KMS-11 (cell line): Measurements from ENCODE around the gene EVI5L.

ENCODE experiments used
- H2AFZ ChIP-seq: fragments of 200-600 bp; sonication (generic); 2 replicates; pipeline ENCODE4 v1.6.1; 2016; ENCODE audit warnings: antibody characterized with exemption, mixed run types, low read depth
- H3K27ac ChIP-seq: fragments of 200-600 bp; sonication (generic); 2 replicates; pipeline ENCODE4 v1.6.1; 2016; ENCODE audit warnings: mild to moderate bottlenecking, mixed run types
- H3K27me3 ChIP-seq: fragments of 200-600 bp; sonication (generic); 2 replicates; pipeline ENCODE4 v1.6.1; 2017; ENCODE audit warnings: mild to moderate bottlenecking, low read depth, mixed run types, moderate library complexity; ENCODE audit not compliant: insufficient read depth
- H3K36me3 ChIP-seq: fragments of 200-600 bp; sonication (generic); 2 replicates; pipeline ENCODE4 v1.6.1; 2017; ENCODE audit warnings: mild to moderate bottlenecking, mixed run types; ENCODE audit not compliant: insufficient read depth
- H3K4me1 ChIP-seq: fragments of 200-600 bp; sonication (generic); 2 replicates; pipeline ENCODE4 v1.6.1; 2016; ENCODE audit warnings: mild to moderate bottlenecking, low read depth, mixed run types; ENCODE audit not compliant: poor library complexity, severe bottlenecking
- H3K4me2 ChIP-seq: fragments of 200-600 bp; sonication (generic); 2 replicates; pipeline ENCODE4 v1.7.0; 2016; ENCODE audit warnings: mild to moderate bottlenecking, mixed run types
- H3K4me3 ChIP-seq: fragments of 200-600 bp; sonication (generic); IDR thresholded peaks from 2 replicates; pipeline ENCODE4 v1.6.1; 2017; ENCODE audit warnings: low read depth, low read length, mixed read lengths; ENCODE audit not compliant: insufficient read depth
- H3K79me2 ChIP-seq: fragments of 200-600 bp; sonication (generic); 2 replicates; pipeline ENCODE4 v1.6.1; 2016; ENCODE audit warnings: low read depth, mixed run types; ENCODE audit not compliant: insufficient read depth
- H3K9ac ChIP-seq: fragments of 200-600 bp; sonication (generic); 2 replicates; pipeline ENCODE4 v1.6.1; 2016; ENCODE audit warnings: mild to moderate bottlenecking, mixed run types
- H4K20me1 ChIP-seq: fragments of 200-600 bp; sonication (generic); 2 replicates; pipeline ENCODE4 v1.6.1; 2016; ENCODE audit warnings: mild to moderate bottlenecking, mixed run types; ENCODE audit not compliant: insufficient read depth
- TF ChIP-seq, protein P1 (sequence below): fragments of 200-600 bp; sonication (generic); conservative IDR thresholded peaks from 2 replicates; pipeline ENCODE4 v1.6.1; 2017; ENCODE audit warnings: low read depth, mild to moderate bottlenecking, antibody characterized with exemption, low read length, moderate library complexity, mixed read lengths

Gene EVI5L

DNA sequence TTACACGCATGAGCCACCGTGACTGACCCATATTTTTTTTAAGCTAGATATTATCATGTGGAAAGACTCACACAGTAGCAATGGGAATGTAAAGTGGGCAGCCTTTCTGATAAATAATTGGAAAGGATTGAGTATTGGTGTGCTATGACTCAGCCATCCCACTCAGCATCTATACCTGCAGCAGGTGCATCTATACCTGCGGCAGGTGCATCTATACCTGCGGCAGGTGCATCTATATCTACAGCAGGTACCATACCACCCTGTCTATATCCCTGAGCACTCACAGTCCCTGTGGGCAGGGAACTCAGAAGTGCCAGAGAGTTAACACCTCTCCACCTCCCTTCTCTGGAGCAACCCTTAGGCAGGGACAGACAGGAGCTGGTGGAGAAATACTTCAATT lies 53.1 kb downstream of the EVI5L start:
- Histone ChIP-seq H3K4me1 (no peaks in the 10 kb centered on the region), H3K79me2 (no peaks in the 10 kb centered on the region), H2AFZ (no peak overlapping the region), H4K20me1 (no peaks in the 10 kb centered on the region), H3K27me3 (peaks cover 27% of the 10 kb centered on the region), H3K4me2 (no peak overlapping the region), H3K27ac (no peak overlapping the region), H3K4me3 (no peak overlapping the region), H3K36me3 (no peaks in the 10 kb centered on the region), H3K9ac (no peak overlapping the region)
- TF ChIP-seq, protein P1, sequence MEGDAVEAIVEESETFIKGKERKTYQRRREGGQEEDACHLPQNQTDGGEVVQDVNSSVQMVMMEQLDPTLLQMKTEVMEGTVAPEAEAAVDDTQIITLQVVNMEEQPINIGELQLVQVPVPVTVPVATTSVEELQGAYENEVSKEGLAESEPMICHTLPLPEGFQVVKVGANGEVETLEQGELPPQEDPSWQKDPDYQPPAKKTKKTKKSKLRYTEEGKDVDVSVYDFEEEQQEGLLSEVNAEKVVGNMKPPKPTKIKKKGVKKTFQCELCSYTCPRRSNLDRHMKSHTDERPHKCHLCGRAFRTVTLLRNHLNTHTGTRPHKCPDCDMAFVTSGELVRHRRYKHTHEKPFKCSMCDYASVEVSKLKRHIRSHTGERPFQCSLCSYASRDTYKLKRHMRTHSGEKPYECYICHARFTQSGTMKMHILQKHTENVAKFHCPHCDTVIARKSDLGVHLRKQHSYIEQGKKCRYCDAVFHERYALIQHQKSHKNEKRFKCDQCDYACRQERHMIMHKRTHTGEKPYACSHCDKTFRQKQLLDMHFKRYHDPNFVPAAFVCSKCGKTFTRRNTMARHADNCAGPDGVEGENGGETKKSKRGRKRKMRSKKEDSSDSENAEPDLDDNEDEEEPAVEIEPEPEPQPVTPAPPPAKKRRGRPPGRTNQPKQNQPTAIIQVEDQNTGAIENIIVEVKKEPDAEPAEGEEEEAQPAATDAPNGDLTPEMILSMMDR: no peak

DNA sequence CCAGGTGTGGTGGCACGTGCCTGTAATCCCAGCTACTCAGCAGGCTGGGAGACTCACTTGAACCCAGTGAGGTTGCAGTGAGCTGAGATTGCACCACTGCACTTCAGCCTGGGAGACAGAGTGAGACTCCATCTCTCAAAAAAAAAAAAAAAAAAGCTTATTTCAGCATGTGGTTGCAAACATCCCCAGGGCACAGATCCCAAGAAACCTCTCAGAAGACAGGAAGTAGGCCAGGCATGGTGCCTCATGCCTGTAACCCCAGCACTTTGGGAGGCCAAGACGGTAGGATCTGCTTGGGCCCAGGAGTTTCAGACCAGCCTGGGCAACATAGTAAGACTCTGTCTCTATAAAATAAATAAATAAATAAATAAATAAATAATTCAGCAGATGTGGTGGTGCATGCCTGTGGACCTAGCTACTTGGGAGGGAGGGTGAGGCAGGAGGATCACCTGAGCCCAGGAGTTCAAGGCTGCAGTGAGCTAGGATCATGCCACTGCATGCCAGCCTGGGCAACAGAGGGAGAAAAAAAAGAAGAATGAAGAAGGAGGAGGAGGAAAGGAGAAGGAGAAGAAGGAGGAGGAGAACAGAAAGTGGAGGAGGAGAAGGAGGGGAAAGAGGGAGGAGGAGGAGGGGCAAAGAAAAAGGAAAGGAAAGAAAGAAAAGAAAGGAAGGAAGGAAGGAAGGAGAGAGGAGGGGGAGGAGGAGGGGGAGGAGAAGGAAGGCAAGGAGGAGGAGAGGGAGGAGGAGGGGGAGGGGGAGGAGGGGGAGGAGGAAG lies 54.0 kb downstream of the EVI5L start:
- Histone ChIP-seq H2AFZ (no peak overlapping the region), H3K9ac (no peak overlapping the region), H3K4me2 (no peak overlapping the region), H3K4me1 (no peaks in the 10 kb centered on the region), H3K27ac (no peak overlapping the region), H3K79me2 (no peaks in the 10 kb centered on the region), H3K4me3 (no peak overlapping the region), H3K27me3 (peaks cover 32% of the 10 kb centered on the region), H3K36me3 (no peaks in the 10 kb centered on the region), H4K20me1 (no peaks in the 10 kb centered on the region)
- TF ChIP-seq, protein P1: no peak

DNA sequence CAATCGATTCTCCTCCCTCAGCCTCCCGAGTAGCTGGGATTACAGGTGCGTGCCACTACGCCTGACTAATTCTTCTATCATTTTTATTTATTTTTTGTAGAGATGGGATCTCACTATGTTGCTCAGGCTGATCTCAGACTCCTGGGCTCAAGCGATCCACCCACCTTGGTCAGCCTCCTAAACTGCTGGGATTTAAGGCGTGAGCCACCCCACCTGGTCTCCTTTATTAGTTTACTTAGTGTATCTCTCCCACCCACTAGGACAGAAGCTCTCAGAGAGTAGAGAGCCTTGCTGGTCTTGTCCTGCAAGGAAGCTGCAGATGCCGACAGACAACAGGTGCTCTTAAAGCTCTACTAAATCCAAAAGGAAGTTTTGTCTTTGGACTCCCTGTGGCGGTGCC lies 55.8 kb downstream of the EVI5L start:
- Histone ChIP-seq H2AFZ (no peak overlapping the region), H3K4me1 (no peaks in the 10 kb centered on the region), H3K9ac (no peak overlapping the region), H3K4me2 (no peak overlapping the region), H4K20me1 (no peaks in the 10 kb centered on the region), H3K27me3 (peaks cover 45% of the 10 kb centered on the region), H3K79me2 (no peaks in the 10 kb centered on the region), H3K27ac (no peak overlapping the region), H3K36me3 (no peaks in the 10 kb centered on the region), H3K4me3 (no peak overlapping the region)
- TF ChIP-seq, protein P1: no peak

DNA sequence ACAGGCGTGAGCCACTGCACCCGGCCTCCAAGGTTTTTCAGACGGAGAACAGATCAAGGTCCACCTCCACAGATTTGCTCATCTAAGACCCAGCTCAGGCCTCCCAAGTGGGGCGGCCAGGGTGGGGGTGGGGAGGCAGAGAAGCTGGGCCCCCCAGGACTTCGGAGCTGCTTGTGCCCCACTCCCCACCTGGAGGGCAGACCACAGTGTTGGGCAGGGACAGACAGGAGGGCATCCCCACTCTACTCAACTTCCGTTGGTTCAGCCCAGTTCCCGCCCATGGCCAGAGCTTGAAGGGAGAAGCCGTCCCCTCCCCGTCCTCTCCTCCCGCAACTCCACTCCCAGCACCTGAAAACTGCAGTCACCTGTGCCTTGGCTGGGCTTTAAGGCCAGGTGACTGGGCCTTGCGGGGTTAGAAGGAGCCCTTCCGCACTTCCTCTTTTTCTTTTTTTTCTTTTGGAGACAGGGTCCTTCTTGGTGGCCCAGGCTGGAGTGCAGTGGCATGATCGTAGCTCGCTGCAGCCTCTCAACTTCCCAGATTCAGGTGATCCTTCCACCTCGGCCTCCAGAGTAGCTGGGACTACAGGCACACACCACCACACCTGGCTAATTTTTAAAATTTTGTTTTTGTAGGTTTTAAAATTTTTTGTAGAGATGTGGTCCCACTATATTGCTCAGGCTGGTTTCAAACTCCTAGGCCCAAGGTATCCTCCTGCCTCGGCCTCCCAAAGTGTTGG lies 57.6 kb downstream of the EVI5L start:
- H3K9ac ChIP-seq: no peak overlapping the region
- H3K79me2 ChIP-seq: no peaks in the 10 kb centered on the region
- TF ChIP-seq, protein P1: no peak
- H4K20me1 ChIP-seq: no peaks in the 10 kb centered on the region
- no peak overlapping the region for H2AFZ ChIP-seq
- no peak overlapping the region for H3K4me3 ChIP-seq
- H3K27ac ChIP-seq: no peak overlapping the region
- H3K4me1 ChIP-seq: no peaks in the 10 kb centered on the region
- H3K36me3 ChIP-seq: no peaks in the 10 kb centered on the region
- no peak overlapping the region for H3K4me2 ChIP-seq
- H3K27me3 ChIP-seq: peaks cover 54% of the 10 kb centered on the region
